HG02885 (cell line): ENCODE results near the gene MED27.

Experiments
- ATAC-seq: cut with Tn5 transposase; IDR thresholded peaks from one replicate; pipeline ENCODE4 v1.9.1; 2021; ENCODE audit warnings: mild to moderate bottlenecking; ENCODE audit not compliant: unreplicated experiment, poor library complexity

Gene MED27

DNA sequence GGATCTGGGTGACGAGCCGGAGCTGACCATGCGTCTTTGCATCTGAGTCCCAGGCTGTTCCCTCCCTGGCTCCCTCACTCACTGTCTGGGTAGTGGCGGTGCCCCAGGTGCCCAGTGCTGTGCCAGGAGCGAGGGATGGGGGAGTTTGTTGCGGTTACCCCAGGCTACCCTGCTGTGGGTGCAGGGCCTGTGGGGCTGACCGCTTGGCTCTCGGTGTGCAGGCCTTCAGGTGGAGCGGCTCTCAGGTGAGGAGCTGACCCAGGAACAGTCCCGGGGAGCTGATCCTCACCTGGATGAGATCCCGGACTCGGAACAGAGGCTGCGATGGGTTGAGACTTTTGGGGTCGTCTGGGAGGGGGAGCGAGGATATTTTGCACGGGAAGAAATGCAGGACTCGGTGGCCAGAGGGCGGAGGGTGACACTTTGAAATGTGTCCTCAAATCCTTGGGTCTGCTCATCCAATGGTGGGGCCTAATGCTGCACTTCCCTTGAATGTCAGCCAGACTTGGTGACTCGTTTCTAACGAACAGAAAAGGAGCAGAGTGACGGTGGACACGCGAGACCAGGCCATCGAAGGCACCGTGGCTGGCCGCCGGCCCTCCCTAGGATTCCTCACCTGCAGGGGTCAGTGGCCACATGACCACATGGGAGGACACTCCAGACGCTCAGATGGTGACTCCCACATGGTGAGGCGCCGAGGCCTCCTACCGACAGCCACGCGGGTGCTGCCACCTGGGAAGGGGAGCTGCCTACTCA is 235.5 kb downstream of the MED27 start:
- ATAC-seq: no peak

DNA sequence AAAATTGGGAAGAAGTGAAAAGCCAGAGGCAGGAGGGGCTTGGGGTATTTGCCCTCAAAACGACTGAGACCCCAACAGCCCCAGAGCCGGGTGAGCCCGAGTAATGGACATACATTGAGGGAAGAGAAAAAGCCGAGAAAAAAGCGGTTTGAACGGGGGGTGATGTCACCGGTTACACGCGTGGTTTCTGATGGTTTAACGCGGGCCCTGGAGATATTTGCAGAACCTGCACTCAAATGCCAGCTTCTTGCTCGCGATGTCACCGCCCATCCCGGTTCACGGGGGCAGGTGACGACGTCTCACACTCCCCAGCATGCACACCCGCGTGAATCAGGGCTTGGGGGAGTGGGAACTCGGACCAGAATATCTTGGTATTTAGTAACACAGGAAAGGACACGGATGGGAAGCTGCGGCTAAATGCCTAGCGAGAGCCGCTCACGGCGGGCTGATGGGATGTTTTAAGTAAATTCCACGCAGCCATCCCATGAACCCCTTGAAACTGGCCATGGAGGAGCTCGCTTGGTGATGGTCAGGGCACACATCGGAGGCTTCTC is 237.8 kb downstream of the MED27 start:
- no peak for ATAC-seq

DNA sequence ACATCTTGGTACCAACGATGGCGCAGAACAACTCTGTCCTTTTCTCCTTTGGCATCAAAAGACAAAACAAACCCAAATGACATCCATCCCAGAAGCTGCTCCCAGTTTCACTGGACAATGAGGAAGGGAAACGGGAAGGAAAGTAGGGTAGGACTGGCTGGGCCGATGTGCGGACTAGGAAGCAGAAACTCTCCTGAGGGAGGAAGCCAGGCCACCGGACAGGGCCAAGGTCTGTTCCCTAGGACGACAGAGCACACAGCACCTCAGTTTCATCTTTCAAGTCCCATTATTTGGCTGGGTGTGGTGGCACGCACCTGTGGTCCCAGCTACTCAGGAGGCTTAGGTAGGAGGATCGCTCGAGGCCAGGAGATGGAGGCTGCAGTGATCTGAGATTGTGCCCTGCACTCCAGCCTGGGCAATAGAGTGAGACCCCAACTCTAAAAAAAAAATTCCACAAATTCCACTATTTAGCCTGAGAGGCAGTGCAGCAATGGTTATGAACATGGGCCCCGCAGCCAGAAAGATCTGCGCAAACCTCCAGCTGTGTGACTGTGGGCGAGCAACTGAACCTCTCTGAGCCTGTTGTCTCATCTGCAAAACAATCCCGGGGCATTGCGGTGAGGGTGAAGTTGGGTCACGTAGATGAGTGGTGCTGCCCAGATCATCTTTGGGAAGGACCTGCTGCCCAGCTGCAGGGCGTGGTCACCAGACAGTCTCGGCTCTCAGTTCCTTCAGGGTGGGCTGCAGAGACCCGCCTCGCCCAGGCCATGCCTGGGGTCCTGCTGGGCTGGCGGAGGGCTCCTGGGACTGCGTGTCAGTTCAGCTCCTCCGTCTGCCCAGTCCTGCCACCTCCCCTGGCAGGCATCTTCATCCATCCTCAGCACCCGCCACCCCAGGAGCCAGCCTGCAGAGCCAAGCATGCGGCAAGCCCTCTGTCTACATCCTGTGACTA is 238.6 kb downstream of the MED27 start:
- ATAC-seq: no peak

DNA sequence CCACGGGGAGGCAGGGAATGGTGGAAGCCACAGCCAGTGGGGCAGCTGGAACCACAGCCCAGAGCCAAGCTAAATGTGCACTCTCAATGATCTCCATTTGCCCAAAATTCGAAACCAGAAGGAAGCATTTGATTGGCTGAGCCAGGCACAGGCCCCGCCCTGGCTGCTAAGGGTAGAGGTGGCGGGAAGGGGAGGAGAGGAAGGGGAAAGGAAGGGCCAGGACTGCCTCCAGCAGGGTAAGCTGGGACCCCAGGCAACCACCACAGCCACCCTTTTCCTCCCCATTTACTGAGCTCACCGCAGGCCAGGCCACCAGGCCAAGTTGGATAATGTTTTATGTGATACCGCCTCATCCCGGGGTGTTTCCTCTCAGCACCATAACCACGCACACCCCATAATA is 239.4 kb downstream of the MED27 start:
- no peak for ATAC-seq

DNA sequence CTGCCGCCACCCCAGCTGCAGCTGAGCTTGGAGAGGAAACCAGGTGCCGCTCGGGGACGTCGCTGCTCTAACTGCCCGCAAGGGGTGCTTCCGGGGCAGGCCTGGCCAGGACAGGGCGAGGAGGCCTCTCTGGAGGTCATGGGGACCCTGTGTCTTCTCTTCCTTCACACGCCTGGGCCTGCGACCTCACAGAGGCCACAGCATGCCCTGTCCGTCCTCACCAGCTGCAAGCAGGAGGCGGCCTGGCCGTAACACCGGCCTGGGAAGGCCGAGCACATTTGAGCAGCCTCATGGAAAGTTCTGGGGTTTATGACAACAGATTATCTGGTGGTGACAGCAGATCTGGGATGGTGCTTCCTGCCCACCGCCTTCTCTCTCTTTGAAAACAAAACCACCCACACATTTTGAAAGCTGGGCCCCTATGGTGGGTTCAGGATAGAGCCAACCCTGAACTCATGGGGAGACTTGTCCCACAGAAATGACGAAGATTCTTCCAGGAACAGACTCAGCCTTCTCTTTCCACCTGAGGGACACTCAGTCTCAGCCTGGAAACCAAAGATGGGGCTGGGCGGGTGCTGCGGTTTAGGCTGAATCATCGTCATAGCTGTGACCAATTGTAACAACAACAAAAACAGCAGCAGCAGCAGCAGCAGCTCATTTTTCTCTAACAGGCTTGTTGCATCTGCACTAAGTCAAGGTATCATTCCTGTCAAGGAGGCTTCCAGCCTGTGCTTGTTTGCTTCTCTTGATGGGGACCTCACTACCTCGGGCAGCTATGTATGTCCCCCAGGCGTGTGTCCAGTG is 240.2 kb downstream of the MED27 start:
- ATAC-seq: no peak

GRCh38 chr9:131838530-131839280 is 241.0 kb downstream of the MED27 start:
- ATAC-seq: no peak

DNA sequence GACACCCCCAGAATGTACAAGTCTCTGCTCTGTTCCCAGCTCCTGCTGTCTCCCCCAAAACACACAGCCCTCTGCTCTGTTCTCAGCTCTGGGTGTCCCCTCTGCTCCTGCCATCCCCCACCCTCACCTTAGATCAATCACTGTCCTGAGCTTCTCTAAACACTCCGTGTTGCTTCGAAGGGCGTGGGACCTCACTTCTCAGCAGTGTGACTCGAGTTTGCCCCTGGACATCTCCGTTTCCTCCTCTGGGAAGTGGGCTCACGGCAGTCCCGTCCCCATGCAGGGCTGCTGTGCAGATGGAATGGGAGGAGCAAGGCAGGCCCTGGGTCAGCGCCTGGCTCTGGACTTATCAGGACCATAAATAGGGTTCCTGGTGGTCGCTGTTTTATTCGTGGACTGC is 241.8 kb downstream of the MED27 start:
- ATAC-seq: no peak

DNA sequence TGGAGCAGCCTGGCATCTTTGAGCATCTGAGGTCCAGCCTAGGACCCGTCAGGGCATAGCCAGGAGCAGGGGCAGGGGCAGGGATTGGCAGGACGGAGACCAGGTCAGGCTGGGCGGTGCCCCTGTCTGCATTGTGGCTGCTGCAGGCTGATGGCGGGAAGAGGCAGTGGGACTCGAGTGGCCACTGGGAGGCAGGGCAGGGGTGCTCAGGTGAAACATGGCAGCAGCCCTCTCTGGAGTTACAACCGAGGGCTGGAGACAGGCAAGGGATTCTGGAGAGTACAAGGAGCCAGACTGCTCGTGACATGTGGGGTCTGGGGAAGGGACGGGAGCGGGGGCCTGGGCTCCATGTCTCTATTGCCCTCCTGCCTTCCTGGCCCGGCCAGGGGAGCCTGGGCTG is 242.4 kb downstream of the MED27 start:
- ATAC-seq: no peak

DNA sequence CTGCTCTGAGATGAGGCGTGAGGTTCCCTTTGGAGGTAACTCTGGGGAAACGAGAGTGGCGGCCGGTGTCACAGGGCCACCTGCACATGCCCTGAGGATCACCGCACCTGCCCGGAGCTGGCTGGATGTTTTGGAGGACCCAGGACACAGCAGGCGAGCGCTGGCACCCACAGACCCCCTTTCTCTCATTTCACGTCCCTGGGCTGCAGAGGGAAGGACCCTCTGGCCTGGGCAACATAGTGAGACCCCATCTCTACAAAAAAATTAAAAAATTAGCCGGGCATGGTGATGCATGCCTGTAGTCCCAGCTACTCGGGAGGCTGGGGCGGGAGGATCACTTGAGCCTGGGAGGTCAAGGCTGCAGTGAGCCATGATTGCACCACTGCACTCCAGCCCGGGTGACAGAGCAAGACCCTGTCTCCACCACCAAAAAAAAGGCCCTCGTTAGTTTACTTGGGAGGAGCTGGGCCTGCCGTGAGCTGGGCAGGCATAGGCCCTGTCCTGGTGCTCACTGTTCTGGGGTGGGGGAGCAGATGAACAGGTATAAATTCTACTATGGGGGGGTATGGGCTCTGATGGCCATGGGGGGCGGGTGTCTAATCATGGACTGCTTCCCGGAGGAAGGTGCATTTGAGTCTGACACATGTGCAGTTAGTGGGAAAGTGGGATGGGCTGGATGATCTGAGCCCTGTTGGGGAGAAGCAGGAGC is 242.9 kb downstream of the MED27 start:
- ATAC-seq: no peak

DNA sequence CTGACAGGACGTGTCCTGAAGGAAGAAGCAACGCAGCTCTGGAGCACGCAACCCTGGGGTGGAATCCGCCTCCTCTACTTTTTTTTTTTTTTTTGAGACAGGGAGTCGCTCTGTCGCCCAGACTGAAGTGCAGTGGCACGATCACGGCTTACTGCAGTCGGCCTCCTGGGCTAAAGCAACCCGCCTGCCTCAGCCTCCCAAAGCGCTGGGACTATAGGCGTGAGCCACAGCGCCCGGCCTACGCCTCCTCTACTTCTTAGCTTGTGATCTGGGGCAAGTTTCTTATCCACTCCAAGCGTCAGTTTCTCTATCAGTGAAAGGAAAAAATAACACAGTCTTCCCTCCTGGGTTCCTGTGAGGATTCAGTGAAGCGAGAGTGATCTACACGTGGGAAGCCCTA is 243.6 kb downstream of the MED27 start:
- ATAC-seq: no peak

DNA sequence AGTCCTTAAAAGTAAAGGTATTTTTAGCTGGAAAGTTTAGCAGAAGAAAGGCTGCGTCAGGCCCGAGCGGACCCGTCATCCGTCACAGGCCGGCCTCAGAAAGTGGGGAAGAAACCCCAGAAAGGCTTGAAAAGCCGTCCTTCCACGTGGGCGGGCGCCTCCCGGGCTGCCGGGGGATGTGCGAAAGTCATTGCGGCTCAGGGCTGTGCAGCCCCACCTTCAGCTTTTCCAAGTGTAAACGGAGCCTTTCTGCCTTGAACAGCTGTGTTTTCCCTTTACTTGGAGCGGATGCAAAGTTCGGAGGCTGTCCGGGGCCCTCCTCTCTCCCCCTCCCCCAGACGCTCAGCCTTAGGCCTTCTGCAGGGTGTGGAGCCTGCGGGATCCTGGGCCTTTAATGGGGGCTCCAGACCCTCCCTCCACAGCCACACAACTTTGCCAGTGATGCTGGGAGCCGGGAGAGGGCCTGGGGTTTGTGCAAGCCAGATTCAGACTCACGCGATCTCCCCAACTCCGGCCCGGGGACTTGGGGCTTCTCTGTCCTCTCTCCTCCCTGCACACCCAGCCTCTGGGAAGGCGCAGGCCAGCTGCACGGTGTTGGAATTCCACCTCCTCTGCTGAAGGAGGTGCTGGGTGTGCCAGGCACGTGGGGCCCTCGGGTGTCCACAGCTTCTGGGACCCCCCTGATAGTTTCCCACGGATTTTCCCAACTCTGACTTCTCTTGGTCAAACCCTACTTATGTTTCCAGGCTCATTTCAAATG is 244.3 kb downstream of the MED27 start:
- no peak for ATAC-seq

DNA sequence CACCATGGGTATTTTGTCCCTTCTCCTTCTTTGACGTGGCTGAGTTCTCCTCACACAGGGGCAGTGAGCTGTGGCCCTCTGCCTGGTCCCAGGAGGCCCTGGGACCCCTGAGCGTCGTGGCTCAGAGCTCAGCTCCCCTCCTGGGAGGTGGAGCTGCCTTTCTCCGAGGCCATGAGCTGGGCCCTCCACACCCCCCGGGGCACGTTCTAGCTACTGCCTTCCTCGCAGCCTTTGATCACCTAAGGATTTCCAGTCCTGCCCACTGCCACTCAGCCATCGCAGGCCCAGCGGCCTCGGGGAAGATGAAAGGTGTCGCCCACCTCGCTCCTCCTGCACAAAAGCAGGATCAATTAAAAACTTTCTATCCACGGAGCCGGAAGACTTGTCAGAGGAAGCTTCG is 244.9 kb downstream of the MED27 start:
- no peak for ATAC-seq

DNA sequence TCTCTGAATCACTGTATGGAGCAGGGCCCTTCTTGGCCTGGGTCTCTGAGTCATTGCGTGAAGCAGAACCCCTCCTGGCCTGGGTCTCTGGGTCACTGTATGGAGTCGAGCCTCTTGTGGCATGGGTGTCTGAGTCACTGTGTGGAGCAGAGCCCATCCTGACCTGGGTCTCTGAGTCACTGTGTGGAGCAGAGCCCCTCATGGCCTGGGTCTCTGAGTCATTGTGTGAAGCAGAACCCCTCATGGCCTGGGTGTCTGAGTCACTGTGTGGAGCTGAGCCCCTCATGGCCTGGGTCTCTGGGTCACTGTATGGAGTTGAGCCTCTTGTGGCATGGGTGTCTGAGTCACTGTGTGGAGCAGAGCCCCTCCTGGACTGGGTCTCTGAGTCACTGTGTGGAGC is 245.8 kb downstream of the MED27 start:
- ATAC-seq: no peak

- ATAC-seq: no peak
These were observed 246.6 kb downstream of the MED27 start for GRCh38 chr9:131833083-131833482.

DNA sequence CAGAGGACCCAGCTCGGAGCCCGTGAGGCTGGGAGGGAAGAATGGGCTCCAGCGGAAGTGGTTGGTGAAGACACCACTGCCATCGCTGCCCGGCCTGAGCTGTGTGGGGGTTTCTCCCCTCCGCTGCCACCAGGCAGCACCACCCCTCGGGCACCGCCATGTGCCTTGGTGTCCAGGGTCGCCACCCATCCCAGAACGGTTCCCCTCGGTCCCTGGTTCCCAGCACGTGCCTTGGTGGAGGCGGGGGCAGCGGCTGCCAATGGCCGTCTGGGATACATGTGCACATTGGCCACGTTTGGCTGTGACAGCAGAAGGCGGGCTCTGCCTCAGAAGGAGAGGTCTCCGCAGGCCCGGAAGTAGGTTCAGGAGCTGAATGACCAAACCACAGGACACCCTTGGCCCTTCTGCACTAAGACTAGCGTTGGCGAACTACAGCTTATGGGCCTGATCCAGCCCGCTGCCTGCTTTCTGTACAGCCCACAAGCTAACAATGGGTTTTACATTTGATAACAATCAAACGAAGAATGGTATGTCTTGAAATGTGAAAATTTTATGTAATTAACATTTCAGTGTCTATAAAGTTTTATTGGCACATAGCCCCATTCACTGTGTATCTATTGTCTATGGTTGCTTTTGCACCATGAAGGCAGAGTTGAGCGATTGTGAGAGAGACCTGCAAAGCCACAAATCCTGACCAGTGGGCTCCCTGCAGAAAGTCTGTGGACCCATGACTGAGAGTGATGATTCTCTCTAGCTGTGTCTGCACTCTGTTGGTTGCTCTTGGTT is 248.1 kb downstream of the MED27 start:
- ATAC-seq: no peak

GRCh38 chr9:131827821-131828369 is 251.8 kb downstream of the MED27 start:
- no peak for ATAC-seq

DNA sequence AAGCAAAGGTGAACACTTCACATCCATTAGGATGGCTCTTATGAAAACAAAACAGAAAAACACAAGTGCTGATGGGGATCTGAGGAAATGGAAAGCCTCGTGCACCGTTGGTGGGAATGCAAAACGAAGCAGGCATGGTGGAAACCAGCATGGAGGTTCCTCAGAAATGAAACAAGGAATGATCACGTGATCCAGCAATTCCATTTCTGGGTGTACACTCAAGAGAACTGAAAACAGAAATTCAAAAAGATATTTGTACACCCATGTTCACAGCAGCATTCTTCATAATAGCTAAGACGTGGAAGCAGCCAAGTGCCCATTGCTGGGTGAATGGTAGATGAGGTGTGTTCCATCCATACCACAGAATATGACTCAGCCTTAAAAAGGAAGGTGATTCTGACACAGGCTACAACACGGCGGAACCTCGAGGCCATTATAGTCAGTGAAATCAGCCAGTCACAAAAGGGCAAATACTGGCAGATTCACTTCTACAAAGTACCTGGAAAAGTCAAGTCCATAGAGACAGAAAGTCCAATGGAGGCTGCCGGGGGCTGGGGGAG is 252.6 kb downstream of the MED27 start:
- no peak for ATAC-seq
